K562 (cell line): ENCODE measurements around the gene FAM120C. TPM values are rescaled to one million over a fixed set of nuclear protein-coding genes. Genes with fewer than 3 reads are reported as not detected.

Source experiments
- ATAC-seq: fragments of 200-7000 bp; cut with Tn5 transposase; 3 replicates; pipeline ENCODE4 v1.9.1; 2020; ENCODE audit warnings: moderate library complexity
- BruUV-seq: library from RNA; stranded (reverse); fragments of 400-500 nt; replicated peaks from 2 replicates; lab custom pipeline; 2021; lab: Mats Ljungman, UMichigan
- CTCF ChIA-PET: fragments of 300-600 bp; formaldehyde crosslinking; extraction: SDS; loops from one replicate; lab custom pipeline; 2021; ENCODE audit warnings: low intra/inter-chr PET ratio; lab: Yijun Ruan, JAX
- POLR2A ChIA-PET: fragments of 300-600, 350-650 bp; sonication (Branson Sonifier 250); formaldehyde crosslinking; extraction: SDS; loops from one replicate; lab custom pipeline; 2021; ENCODE audit warnings: antibody characterized with exemption, inconsistent platforms; lab: Yijun Ruan, JAX
- DNase-seq, 4 experiments: peaks; one replicate each; pipeline versions ENCODE4 v3.0.0 to v3.0.0-alpha.2; 2011 to 2018; ENCODE audit warnings: low spot score in 3 of 4, mixed read lengths in 3 of 4; ENCODE audit errors: extremely low read depth in 1 of 4
- FAIRE-seq: peaks from 2 replicates; lab custom pipeline; 2011; peaks lifted over from hg19 to GRCh38; lab: Jason Lieb, UNC
- H2AFZ ChIP-seq: 2 replicates; pipeline ENCODE4 v1.6.0; 2011; ENCODE audit warnings: low read depth, low read length, control low read depth, inconsistent platforms
- H3K27ac ChIP-seq: fragments of 200-600 bp; 3 replicates; pipeline ENCODE4 v1.8.0; 2011; ENCODE audit warnings: low read depth, mild to moderate bottlenecking, control low read depth, inconsistent platforms, low read length, moderate library complexity, mixed read lengths; ENCODE audit errors: extremely low read depth
- H3K27me3 ChIP-seq, 2 experiments: fragments of 300-600 bp in 1 of 2; 2 replicates in 1 of 2; 3 replicates in 1 of 2; pipeline versions ENCODE4 v1.6.0 to v1.8.0; 2011; ENCODE audit warnings: inconsistent platforms in 2 of 2, low read length in 2 of 2, mild to moderate bottlenecking in 1 of 2, mixed read lengths in 1 of 2, moderate library complexity in 1 of 2; ENCODE audit not compliant: control insufficient read depth in 2 of 2, insufficient read depth in 2 of 2
- H3K36me3 ChIP-seq: fragments of 300-600 bp; 3 replicates; pipeline ENCODE4 v1.8.0; 2011; ENCODE audit warnings: mild to moderate bottlenecking, low read length, inconsistent platforms; ENCODE audit not compliant: control insufficient read depth, insufficient read depth
- H3K4me1 ChIP-seq, 2 experiments: fragments of 200-600 bp in 1 of 2; replicated peaks in 1 of 2; 2 replicates in 1 of 2; 3 replicates in 1 of 2; pipeline versions ENCODE4 v1.5.1 to v1.8.0; 2011; ENCODE audit warnings: inconsistent platforms in 2 of 2, low read length in 2 of 2, mild to moderate bottlenecking in 1 of 2, mixed read lengths in 1 of 2, moderate library complexity in 1 of 2; ENCODE audit not compliant: control insufficient read depth in 2 of 2, insufficient read depth in 2 of 2
- H3K4me2 ChIP-seq: 2 replicates; pipeline ENCODE4 v1.6.1; 2011; ENCODE audit warnings: low read length, control low read depth, inconsistent platforms, mixed read lengths; ENCODE audit not compliant: insufficient read depth
- H3K4me3 ChIP-seq: fragments of 200-600 bp; sonication (generic), shearing (Covaris generic); 2 replicates; pipeline ENCODE4 v1.5.1; 2016; ENCODE audit warnings: control low read depth, inconsistent platforms
- H3K79me2 ChIP-seq: fragments of 200-600 bp; 3 replicates; pipeline ENCODE4 v1.8.0; 2011; ENCODE audit warnings: low read length, inconsistent platforms; ENCODE audit not compliant: control insufficient read depth, insufficient read depth
- H3K9ac ChIP-seq, 2 experiments: 2 replicates each; pipeline versions ENCODE4 v1.6.0 to v1.6.1; 2011; ENCODE audit warnings: low read depth in 2 of 2, low read length in 2 of 2, control low read depth in 1 of 2, inconsistent platforms in 1 of 2, mild to moderate bottlenecking in 1 of 2, mixed read lengths in 1 of 2; ENCODE audit not compliant: insufficient read depth in 1 of 2
- H3K9me1 ChIP-seq: one replicate; pipeline ENCODE4 v1.6.0; 2011; ENCODE audit warnings: inconsistent platforms, mild to moderate bottlenecking, low read length, moderate library complexity; ENCODE audit not compliant: control insufficient read depth, insufficient read depth
- H3K9me3 ChIP-seq: replicated peaks from 2 replicates; pipeline ENCODE4 v1.5.1; 2011; ENCODE audit warnings: low read depth, low read length, inconsistent platforms; ENCODE audit not compliant: control insufficient read depth, insufficient read depth
- H4K20me1 ChIP-seq: replicated peaks from 2 replicates; pipeline ENCODE4 v1.6.1; 2011; ENCODE audit warnings: low read length, inconsistent platforms, mixed read lengths; ENCODE audit not compliant: control insufficient read depth, insufficient read depth
- EP300 ChIP-seq: IDR thresholded peaks from 2 replicates; pipeline ENCODE4 v1.6.1; 2012; ENCODE audit warnings: low read length, improper control_type of control experiment
- FOXK1 ChIP-seq: sonication (generic); formaldehyde crosslinking; IDR thresholded peaks from 2 replicates; pipeline ENCODE4 v1.8.0; 2022; ENCODE audit warnings: missing genetic modification reagents, mild to moderate bottlenecking, borderline replicate concordance
- HLTF ChIP-seq: fragments of 450-650 bp; IDR thresholded peaks from 2 replicates; pipeline ENCODE4 v1.6.1; 2016
- IFI16 ChIP-seq: fragments of 250-450 bp; sonication (Bioruptor Pico); IDR thresholded peaks from 2 replicates; pipeline ENCODE4 v2.1.2; 2022; ENCODE audit warnings: mild to moderate bottlenecking, inconsistent platforms
- KHSRP ChIP-seq: fragments of 450-650 bp; IDR thresholded peaks from 2 replicates; pipeline ENCODE4 v1.6.1; 2017
- MECOM ChIP-seq: fragments of 250-450 bp; sonication (Bioruptor Pico); IDR thresholded peaks from 2 replicates; pipeline ENCODE4 v1.8.0; 2022; ENCODE audit warnings: inconsistent platforms
- PRDM10 ChIP-seq: fragments of 450-650 bp; IDR thresholded peaks from 2 replicates; pipeline ENCODE4 v1.6.1; 2018; ENCODE audit not compliant: partially characterized antibody
- RB1 ChIP-seq: fragments of 450-650 bp; IDR thresholded peaks from 2 replicates; pipeline ENCODE4 v1.6.1; 2017; ENCODE audit warnings: low read depth, mild to moderate bottlenecking
- ZBTB8A ChIP-seq: fragments of 450-650 bp; IDR thresholded peaks from 2 replicates; pipeline ENCODE4 v1.6.1; 2018; ENCODE audit warnings: mild to moderate bottlenecking, moderate library complexity; ENCODE audit not compliant: partially characterized antibody
- ZNF253 ChIP-seq: fragments of 250-450 bp; sonication (Bioruptor Pico); conservative IDR thresholded peaks from 2 replicates; pipeline ENCODE4 v1.6.1; 2021; ENCODE audit warnings: mild to moderate bottlenecking
- ZNF518B ChIP-seq: fragments of 250-450 bp; sonication (Bioruptor Pico); IDR thresholded peaks from 2 replicates; pipeline ENCODE4 v1.5.0; 2021; ENCODE audit warnings: mild to moderate bottlenecking, moderate library complexity
- WGBS: fragments of 100-300 bp; shearing (Covaris generic); methylation state at CpG from one replicate; pipeline ENCODE4 v1.1.6; 2016; ENCODE audit warnings: low coverage, mixed read lengths; ENCODE audit not compliant: insufficient coverage; ENCODE audit errors: missing lambda C conversion rate; 5-methylcytosine and 5-hydroxymethylcytosine counted together
- in situ Hi-C: fragments of 300-500 bp; cut with MboI; formaldehyde crosslinking; loops from 4 replicates; pipeline ENCODE4 v1.15.0; 2018; ENCODE audit warnings: inconsistent platforms, mixed read lengths
- intact Hi-C: fragments of 100-400 bp; cut with micrococcal nuclease; formaldehyde crosslinking; loops from 2 replicates; pipeline ENCODE4 v1.14.2; 2022
- polyA plus RNA-seq, 8 experiments: library from polyadenylated mRNA; depleted of rRNA in 4 of 8; stranded (reverse) in 5 of 8; unstranded in 3 of 8; fragments of >200 nt; fragmentation: Nextera tagmentation in 2 of 8; fragmentation: Illumina TruSeq in 1 of 8; extraction: Ambion mirVana in 2 of 8; extraction: Trizol in 1 of 8; gene quantifications; 2 replicates each; pipeline versions ENCODE4 v1.2.1 to v1.2.3, GENCODE V29; 2011 to 2014; ENCODE audit warnings: inconsistent platforms in 1 of 8, missing spikeins in 1 of 8
- total RNA-seq, 7 experiments: library from RNA; depleted of rRNA in 6 of 7; stranded (reverse); fragments of >200 nt in 6 of 7; fragmentation: Illumina TruSeq in 2 of 7; extraction: Trizol in 2 of 7; gene quantifications; 2 replicates each; pipeline versions ENCODE4 v1.2.1 to v1.2.3, GENCODE V29; 2011 to 2021; ENCODE audit warnings: low replicate concordance in 1 of 7
- TF ChIP-seq, protein P1 (sequence below), 2 experiments: IDR thresholded peaks; 2 replicates each; pipeline ENCODE4 v1.6.1; 2012; ENCODE audit warnings: improper control_type of control experiment in 2 of 2, low read depth in 2 of 2, low read length in 2 of 2, borderline replicate concordance in 1 of 2

Gene FAM120C
- total and polyA plus RNA-seq, 9 of the 15 experiments (the other 6 are each of a cell fraction or from before 2014, with no cell fraction given) = 0.21 to 6.7 (median 2.1) TPM

DNA sequence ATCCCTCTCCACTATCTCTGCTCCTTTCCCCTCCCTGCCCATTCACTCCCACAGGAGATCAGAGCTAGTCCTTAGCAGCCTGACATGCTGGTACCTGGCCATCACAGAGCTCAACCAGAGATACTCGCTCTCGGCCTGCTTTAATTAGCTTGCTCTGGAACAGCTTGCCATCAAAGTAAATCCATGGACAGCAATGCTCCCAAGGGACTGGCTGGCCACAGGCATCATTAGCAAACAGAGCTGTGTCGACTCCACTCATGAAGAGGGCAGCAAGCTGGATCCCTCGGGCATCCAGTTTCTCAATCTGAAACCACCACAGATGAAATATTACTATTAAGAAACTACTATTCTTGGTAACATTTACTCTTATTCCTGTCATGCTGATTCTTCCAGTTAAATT, 95.4 kb downstream of the FAM120C start (continued):
- TF ChIP-seq, protein P1, sequence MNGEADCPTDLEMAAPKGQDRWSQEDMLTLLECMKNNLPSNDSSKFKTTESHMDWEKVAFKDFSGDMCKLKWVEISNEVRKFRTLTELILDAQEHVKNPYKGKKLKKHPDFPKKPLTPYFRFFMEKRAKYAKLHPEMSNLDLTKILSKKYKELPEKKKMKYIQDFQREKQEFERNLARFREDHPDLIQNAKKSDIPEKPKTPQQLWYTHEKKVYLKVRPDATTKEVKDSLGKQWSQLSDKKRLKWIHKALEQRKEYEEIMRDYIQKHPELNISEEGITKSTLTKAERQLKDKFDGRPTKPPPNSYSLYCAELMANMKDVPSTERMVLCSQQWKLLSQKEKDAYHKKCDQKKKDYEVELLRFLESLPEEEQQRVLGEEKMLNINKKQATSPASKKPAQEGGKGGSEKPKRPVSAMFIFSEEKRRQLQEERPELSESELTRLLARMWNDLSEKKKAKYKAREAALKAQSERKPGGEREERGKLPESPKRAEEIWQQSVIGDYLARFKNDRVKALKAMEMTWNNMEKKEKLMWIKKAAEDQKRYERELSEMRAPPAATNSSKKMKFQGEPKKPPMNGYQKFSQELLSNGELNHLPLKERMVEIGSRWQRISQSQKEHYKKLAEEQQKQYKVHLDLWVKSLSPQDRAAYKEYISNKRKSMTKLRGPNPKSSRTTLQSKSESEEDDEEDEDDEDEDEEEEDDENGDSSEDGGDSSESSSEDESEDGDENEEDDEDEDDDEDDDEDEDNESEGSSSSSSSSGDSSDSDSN (IDR thresholded peaks at IDR 0.05; ENCODE audit: borderline replicate concordance in 1 of 2, low read depth in 2 of 2, low read length in 2 of 2) = no peak
- TF ChIP-seq PRDM10 = no peak
- TF ChIP-seq KHSRP = no peak

DNA sequence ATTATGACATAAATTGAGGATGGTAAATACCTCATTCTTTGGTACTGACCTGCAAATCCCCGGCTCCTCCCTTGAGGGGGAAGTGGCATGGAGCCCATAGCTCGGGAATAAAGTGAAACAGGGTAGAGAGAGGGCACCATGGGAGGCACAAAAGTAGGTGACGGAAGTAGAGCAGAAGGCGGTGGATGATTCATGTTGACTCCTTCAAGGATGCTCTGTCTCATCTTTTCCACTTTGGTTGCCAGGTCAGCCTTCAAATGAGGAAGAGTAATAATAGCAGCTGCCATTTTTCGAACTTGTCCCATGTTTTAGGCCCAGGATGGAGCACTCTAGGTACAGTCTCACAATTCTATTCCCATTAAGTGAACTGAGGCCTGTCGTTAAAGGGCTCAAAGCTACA, 97.4 kb downstream of the FAM120C start:
- H3K9ac ChIP-seq = no peak overlapping the region
- FAIRE-seq (no peak), ATAC-seq (no peak), DNase-seq (no peak)
- ChIA-PET POLR2A (interaction anchor here (0.7 kb wide), 1 partner anchor 9 kb away, joined by 3 read pairs; no protein-coding TSS in a partner anchor), CTCF (no interaction called here)
- no peaks in the 10 kb centered on the region for H3K4me1 ChIP-seq
- H3K27ac ChIP-seq = no peak overlapping the region
- no peak overlapping the region for H3K4me3 ChIP-seq
- WGBS = 13% methylated on average over 4 of the region's 6 CpGs
- in situ Hi-C loops (no loop called here), intact Hi-C loops (no loop called here)
- no peaks in the 10 kb centered on the region for H3K9me1 ChIP-seq
- no peak overlapping the region for H2AFZ ChIP-seq
- no peaks in the 10 kb centered on the region for H3K36me3 ChIP-seq
- no peaks in the 10 kb centered on the region for H3K9me3 ChIP-seq
- no peaks in the 10 kb centered on the region for H3K79me2 ChIP-seq
- H4K20me1 ChIP-seq = no peaks in the 10 kb centered on the region
- BruUV-seq = no TSS peak
- no peaks in the 10 kb centered on the region; a peak in 1 of 5 replicates for H3K27me3 ChIP-seq
- no peak overlapping the region for H3K4me2 ChIP-seq
- TF ChIP-seq RB1 (no peak), EP300 (no peak), MECOM (no peak), FOXK1 (CRISPR knock-in tag) (no peak), ZNF253 (no peak), IFI16 (CRISPR knock-in tag) (no peak), ZBTB8A (no peak), ZNF518B (CRISPR knock-in tag) (no peak), HLTF (no peak)
